Measurements from ENCODE around the gene SSMEM1. TPM values are rescaled to one million over a fixed set of nuclear protein-coding genes. Genes with fewer than 3 reads are reported as not detected.
"Not testable (repeated sequence)": the region's sequence is repeated elsewhere in the genome, so short reads cannot be mapped to it uniquely, and the experiment has no call there.

SSMEM1 gene
- total and polyA plus RNA-seq, 2 of the 4 experiments (the other 2 are of a cell fraction) = 0.07 TPM; not detected in 1

- ATAC-seq (ENCODE audit: low read depth) (peak; percentile 92), DNase-seq (peak; percentile 82)
- peaks cover 4% of the 10 kb centered on the region; the same call in 1 of the 2 replicates for H3K9me1 ChIP-seq (ENCODE audit: insufficient read depth, low read length)
- no peak overlapping the region for H2BK120ac ChIP-seq (ENCODE audit: low read depth, low read length)
- ChIA-PET CTCF (interaction anchor here (0.6 to 1.4 kb wide), 4 partner anchors 12 to 447 kb away, joined by 3 to 5 read pairs (median 4); no protein-coding TSS in a partner anchor), POLR2A (ENCODE audit: unreplicated experiment) (interaction anchor here (0.6 kb wide), 1 partner anchor 34 kb away, joined by 3 read pairs; no protein-coding TSS in a partner anchor)
- H4K91ac ChIP-seq (ENCODE audit: insufficient read depth, low read depth, low read length) = no peak overlapping the region
- 0 out of 2 replicates have a peak overlapping the region, but pooled peaks have one; percentile 42 for H2AK5ac ChIP-seq (ENCODE audit: low read depth, low read length)
- H4K20me1 ChIP-seq (ENCODE audit: insufficient read depth, low read length) = no peaks in the 10 kb centered on the region
- H3K18ac ChIP-seq (ENCODE audit: low read depth, low read length) = no peak overlapping the region
- in situ Hi-C loops (cut with MboI; ENCODE audit: low sequenced_read_pairs) (no loop called here), intact Hi-C loops (cut with micrococcal nuclease) (loop anchor here (1.0 to 10.0 kb wide), 6 partner anchors 170 to 516 kb away; partner anchors contain the start of genes CEP41 and MEST), dilution Hi-C loops (cut with HindIII; ENCODE audit: low sequenced_read_pairs, unreplicated experiment) (no loop called here)
- no CpG with 5 or more reads among the region's 5 CpGs for WGBS, 2 experiments (ENCODE audit: extremely low coverage in 2 of 2, insufficient read length in 1 of 2)
- no peak overlapping the region for H3K9ac ChIP-seq (ENCODE audit: low read depth, low read length)
- H2BK15ac ChIP-seq (ENCODE audit: low read depth, low read length) = no peak overlapping the region
- TF ChIP-seq CHD1 (IDR thresholded peaks at IDR 0.05; ENCODE audit: low read depth, low read length) = no peak
- TF ChIP-seq SMC3 (IDR thresholded peaks at IDR 0.05; ENCODE audit: low read depth, low read length) = peak; percentile 75
- peak; percentile 64 for TF ChIP-seq CTCF (conservative IDR thresholded peaks at IDR 0.05; ENCODE audit: low read depth, low read length)
- peak; percentile 80 for TF ChIP-seq RAD21 (IDR thresholded peaks at IDR 0.05; ENCODE audit: low read length)
- H3K4ac ChIP-seq (ENCODE audit: low read depth, low read length) = no peak overlapping the region
- H3K14ac ChIP-seq (replicated peaks; ENCODE audit: low read depth, low read length) = no peak overlapping the region
- 0 out of 4 replicates have a peak overlapping the region, but pooled peaks of 1 of the 2 experiments have one; percentile 21 for H4K8ac ChIP-seq (ENCODE audit: low read depth in 2 of 2, low read length in 2 of 2)
- no peaks in the 10 kb centered on the region for H3K36me3 ChIP-seq (ENCODE audit: control insufficient read depth, insufficient read depth, low read length)
- H3K56ac ChIP-seq (ENCODE audit: extremely low read depth, insufficient read depth, low read length) = no peak overlapping the region
- H3K4me3 ChIP-seq (ENCODE audit: insufficient read depth, low read depth, low read length) = no peak overlapping the region
- no peak overlapping the region for H2BK5ac ChIP-seq (ENCODE audit: low read depth, low read length, poor library complexity, severe bottlenecking)
- no peaks in the 10 kb centered on the region for H3K4me1 ChIP-seq (ENCODE audit: control insufficient read depth, insufficient read depth, low read length)
- H3K27ac ChIP-seq (ENCODE audit: insufficient read depth, low read length) = no peak overlapping the region
- no TSS peak for BruUV-seq (replicated peaks)
- 0 out of 2 replicates have a peak overlapping the region, but pooled peaks have one; percentile 29 for H3K23ac ChIP-seq (ENCODE audit: low read depth, low read length)
- no peaks in the 10 kb centered on the region for H3K9me3 ChIP-seq (ENCODE audit: control insufficient read depth, insufficient read depth, low read length)
- H3K27me3 ChIP-seq (ENCODE audit: control insufficient read depth, insufficient read depth, low read length) = no peaks in the 10 kb centered on the region
- peak overlapping the region; percentile 69; the same call in 1 of the 2 replicates for H2BK20ac ChIP-seq (ENCODE audit: low read depth, low read length)
- no peak overlapping the region for H4K5ac ChIP-seq (ENCODE audit: low read depth, low read length)
- no peak overlapping the region for H2AK9ac ChIP-seq (replicated peaks; ENCODE audit: low read depth, low read length, poor library complexity)
- no peak overlapping the region for H3K4me2 ChIP-seq (ENCODE audit: low read depth, low read length)
- H2AFZ ChIP-seq (replicated peaks; ENCODE audit: low read length, poor library complexity) = peak overlapping the region; percentile 70
- no peaks in the 10 kb centered on the region for H3K79me1 ChIP-seq (ENCODE audit: low read depth in 1 of 2, low read length in 2 of 2)
Measured at GRCh38 chr7:130242198-130243014, 34.7 kb downstream of the SSMEM1 start.

GRCh38 chr7:130243486-130243885 is 35.8 kb downstream of the SSMEM1 start:
- WGBS, 2 experiments (ENCODE audit: extremely low coverage in 2 of 2, insufficient read length in 1 of 2) = no CpG with 5 or more reads among the region's 1 CpG
- H3K14ac ChIP-seq (replicated peaks; ENCODE audit: low read depth, low read length); H3K4me1 ChIP-seq (ENCODE audit: control insufficient read depth, insufficient read depth, low read length); H3K4me3 ChIP-seq (ENCODE audit: insufficient read depth, low read depth, low read length); BruUV-seq (replicated peaks); H2BK5ac ChIP-seq (ENCODE audit: low read depth, low read length, poor library complexity, severe bottlenecking); H3K9me1 ChIP-seq (ENCODE audit: insufficient read depth, low read length); POLR2A ChIA-PET (ENCODE audit: unreplicated experiment); in situ Hi-C loops (cut with MboI; ENCODE audit: low sequenced_read_pairs); H2BK15ac ChIP-seq (ENCODE audit: low read depth, low read length); dilution Hi-C loops (cut with HindIII; ENCODE audit: low sequenced_read_pairs, unreplicated experiment); ATAC-seq (ENCODE audit: low read depth); H3K56ac ChIP-seq (ENCODE audit: extremely low read depth, insufficient read depth, low read length); H3K9ac ChIP-seq (ENCODE audit: low read depth, low read length); H3K27ac ChIP-seq (ENCODE audit: insufficient read depth, low read length); H3K4ac ChIP-seq (ENCODE audit: low read depth, low read length); H4K20me1 ChIP-seq (ENCODE audit: insufficient read depth, low read length); H3K9me3 ChIP-seq (ENCODE audit: control insufficient read depth, insufficient read depth, low read length); H2AK9ac ChIP-seq (replicated peaks; ENCODE audit: low read depth, low read length, poor library complexity); H2BK120ac ChIP-seq (ENCODE audit: low read depth, low read length); H2AK5ac ChIP-seq (ENCODE audit: low read depth, low read length); H3K36me3 ChIP-seq (ENCODE audit: control insufficient read depth, insufficient read depth, low read length); H3K79me1 ChIP-seq (ENCODE audit: low read depth in 1 of 2, low read length in 2 of 2); H3K18ac ChIP-seq (ENCODE audit: low read depth, low read length); H4K5ac ChIP-seq (ENCODE audit: low read depth, low read length); H4K8ac ChIP-seq (ENCODE audit: low read depth in 2 of 2, low read length in 2 of 2); H3K27me3 ChIP-seq (ENCODE audit: control insufficient read depth, insufficient read depth, low read length); H4K91ac ChIP-seq (ENCODE audit: insufficient read depth, low read depth, low read length); H2BK20ac ChIP-seq (ENCODE audit: low read depth, low read length); H2AFZ ChIP-seq (replicated peaks; ENCODE audit: low read length, poor library complexity); H3K23ac ChIP-seq (ENCODE audit: low read depth, low read length); H3K4me2 ChIP-seq (ENCODE audit: low read depth, low read length): not testable (repeated sequence)
- intact Hi-C loops (cut with micrococcal nuclease) = loop anchor here (2.0 to 10.0 kb wide), 3 partner anchors 199 to 451 kb away; partner anchors contain the start of genes CEP41 and MEST
- DNase-seq = peak; percentile 10
- CTCF ChIA-PET = interaction anchor here (0.7 to 1.4 kb wide), 3 partner anchors 161 to 479 kb away, joined by 3 to 5 read pairs (median 3); no protein-coding TSS in a partner anchor

Data from IMR-90 (cell line).